HCT116 (cell line): ENCODE measurements around the gene GAMT. TPM values are rescaled to one million over a fixed set of nuclear protein-coding genes. Genes with fewer than 3 reads are reported as not detected.

Source experiments
- ATAC-seq: fragments of 200-7000 bp; cut with Tn5 transposase; 2 replicates; pipeline ENCODE4 v1.9.1; 2020; ENCODE audit warnings: mild to moderate bottlenecking, moderate library complexity
- BruUV-seq: library from RNA; stranded (reverse); fragments of 400-500 nt; replicated peaks from 2 replicates; lab custom pipeline; 2021; lab: Mats Ljungman, UMichigan
- CTCF ChIA-PET: fragments of 300-600 bp; sonication (Branson Sonifier 250); formaldehyde crosslinking; loops from one replicate; lab custom pipeline; 2021; ENCODE audit warnings: antibody characterized with exemption; lab: Charles Lee
- POLR2A ChIA-PET: fragments of 300-600, 350-600 bp; sonication (Branson Sonifier 250); formaldehyde crosslinking; loops from one replicate; lab custom pipeline; 2021; ENCODE audit warnings: antibody characterized with exemption; lab: Charles Lee
- RAD21 ChIA-PET, 2 experiments: fragments of 300-600 bp; sonication (Branson Sonifier 250); formaldehyde crosslinking; loops; one replicate each; lab custom pipeline; 2023; ENCODE audit warnings: low total read pairs in 2 of 2; ENCODE audit not compliant: uncharacterized antibody in 2 of 2, unreplicated experiment in 2 of 2, low non-redundant PET in 1 of 2; lab: Charles Lee
- DNase-seq: peaks from one replicate; pipeline ENCODE4 v3.0.0-alpha.2; 2010; ENCODE audit warnings: low read depth, low spot score
- H2AFZ ChIP-seq: fragments of 200-600 bp; shearing (Covaris generic), sonication (generic); 2 replicates; pipeline ENCODE4 v1.6.1; 2017; ENCODE audit warnings: low read depth, mixed run types, mixed read lengths, antibody characterized with exemption, low read length; ENCODE audit not compliant: poor library complexity, severe bottlenecking
- H3K27ac ChIP-seq: 2 replicates; pipeline ENCODE4 v1.5.1; 2012; ENCODE audit warnings: low read depth, low read length
- H3K27me3 ChIP-seq: fragments of 200-600 bp; sonication (generic); 2 replicates; pipeline ENCODE4 v1.6.1; 2016; ENCODE audit warnings: mixed run types, low read length, mixed read lengths; ENCODE audit not compliant: insufficient read depth
- H3K36me3 ChIP-seq, 2 experiments: fragments of 200-500 bp in 1 of 2; fragments of 200-600 bp in 1 of 2; sonication (Bioruptor generic) in 1 of 2; sonication (generic) in 1 of 2; 2 replicates each; pipeline versions ENCODE4 v1.5.1 to v1.6.1; 2014 to 2016; ENCODE audit warnings: low read length in 2 of 2, inconsistent platforms in 1 of 2, mixed read lengths in 1 of 2, mixed run types in 1 of 2; ENCODE audit not compliant: insufficient read depth in 2 of 2, control insufficient read depth in 1 of 2
- H3K4me1 ChIP-seq, 2 experiments: fragments of 200-600 bp in 1 of 2; sonication (generic) in 1 of 2; 2 replicates each; pipeline versions ENCODE4 v1.5.1 to v1.6.1; 2012 to 2017; ENCODE audit warnings: low read length in 2 of 2, inconsistent platforms in 1 of 2, mild to moderate bottlenecking in 1 of 2, mixed read lengths in 1 of 2, mixed run types in 1 of 2, moderate library complexity in 1 of 2; ENCODE audit not compliant: insufficient read depth in 2 of 2, control insufficient read depth in 1 of 2
- H3K4me2 ChIP-seq: fragments of 200-600 bp; sonication (generic); 2 replicates; pipeline ENCODE4 v1.6.1; 2017; ENCODE audit warnings: mixed run types, low read length, mixed read lengths
- H3K4me3 ChIP-seq, 2 experiments: fragments of 200-600 bp in 1 of 2; sonication (generic) in 1 of 2; replicated peaks in 1 of 2; 2 replicates each; pipeline ENCODE4 v1.5.1; 2011 to 2016; ENCODE audit warnings: low read length in 2 of 2, control low read depth in 1 of 2, low read depth in 1 of 2, mild to moderate bottlenecking in 1 of 2, mixed read lengths in 1 of 2, mixed run types in 1 of 2
- H3K79me2 ChIP-seq: fragments of 200-600 bp; sonication (generic); 2 replicates; pipeline ENCODE4 v1.6.1; 2017; ENCODE audit warnings: mild to moderate bottlenecking, mixed run types, low read length, moderate library complexity, mixed read lengths; ENCODE audit not compliant: insufficient read depth
- H3K9ac ChIP-seq: fragments of 200-600 bp; sonication (generic); 2 replicates; pipeline ENCODE4 v1.6.1; 2016; ENCODE audit warnings: low read length, mixed read lengths
- H3K9me2 ChIP-seq: fragments of 200-600 bp; sonication (generic), shearing (Covaris generic); 2 replicates; pipeline ENCODE4 v1.6.1; 2017; ENCODE audit warnings: mixed run types, mild to moderate bottlenecking, moderate library complexity; ENCODE audit not compliant: insufficient read depth
- H3K9me3 ChIP-seq, 2 experiments: fragments of 200-500 bp in 1 of 2; fragments of 200-600 bp in 1 of 2; sonication (Bioruptor generic) in 1 of 2; sonication (generic) in 1 of 2; 2 replicates each; pipeline ENCODE4 v1.6.1; 2014 to 2017; ENCODE audit warnings: low read length in 2 of 2, mixed read lengths in 2 of 2, inconsistent platforms in 1 of 2, low read depth in 1 of 2, mild to moderate bottlenecking in 1 of 2, mixed run types in 1 of 2, moderate library complexity in 1 of 2; ENCODE audit not compliant: control insufficient read depth in 1 of 2, insufficient read depth in 1 of 2
- H4K20me1 ChIP-seq: fragments of 200-600 bp; sonication (generic), shearing (Covaris generic); 2 replicates; pipeline ENCODE4 v1.6.1; 2017; ENCODE audit warnings: mixed run types, mild to moderate bottlenecking, moderate library complexity; ENCODE audit not compliant: insufficient read depth
- CBX3 ChIP-seq: IDR thresholded peaks from 2 replicates; pipeline ENCODE4 v1.6.1; 2012; ENCODE audit warnings: low read depth
- EZH2 ChIP-seq: fragments of 200-600 bp; sonication (generic); IDR thresholded peaks from 2 replicates; pipeline ENCODE4 v1.6.1; 2017; ENCODE audit warnings: antibody characterized with exemption, mixed run types
- JUND ChIP-seq: IDR thresholded peaks from 2 replicates; pipeline ENCODE4 v1.6.1; 2012
- POLR2A ChIP-seq: IDR thresholded peaks from 2 replicates; pipeline ENCODE4 v1.7.0; 2011; ENCODE audit warnings: borderline replicate concordance; ENCODE audit not compliant: insufficient read depth, insufficient read length; ENCODE audit errors: extremely low read depth
- RAD21 ChIP-seq: IDR thresholded peaks from 2 replicates; pipeline ENCODE4 v1.6.1; 2012; ENCODE audit warnings: low read depth, mild to moderate bottlenecking
- SIN3A ChIP-seq: IDR thresholded peaks from 2 replicates; pipeline ENCODE4 v1.6.1; 2012; ENCODE audit warnings: low read depth
- SP1 ChIP-seq: IDR thresholded peaks from 2 replicates; pipeline ENCODE4 v1.6.1; 2012; ENCODE audit warnings: low read depth
- SRF ChIP-seq: IDR thresholded peaks from 2 replicates; pipeline ENCODE4 v1.6.1; 2012; ENCODE audit warnings: low read depth
- ZFX ChIP-seq: fragments of 450-650 bp; IDR thresholded peaks from 2 replicates; pipeline ENCODE4 v1.6.1; 2017
- ZNF274 ChIP-seq: fragments of 200-500 bp; sonication (Bioruptor generic); IDR thresholded peaks from 2 replicates; pipeline ENCODE4 v1.6.1; 2014; ENCODE audit warnings: mild to moderate bottlenecking, low read depth, low read length, inconsistent platforms
- intact Hi-C: fragments of 100-400 bp; cut with micrococcal nuclease; formaldehyde crosslinking; loops from 2 replicates; pipeline ENCODE4 v1.10.0; 2022
- total RNA-seq: library from RNA; stranded (reverse); gene quantifications from one replicate; pipeline ENCODE4 v1.2.1, GENCODE V29; 2021; ENCODE audit not compliant: unreplicated experiment
- TF ChIP-seq, protein P1 (sequence below), 3 experiments: fragments of 200-600 bp in 1 of 3; sonication (generic) in 1 of 3; IDR thresholded peaks in 2 of 3; conservative IDR thresholded peaks in 1 of 3; 2 replicates each; pipeline ENCODE4 v1.5.1; 2012 to 2017; ENCODE audit warnings: low read depth in 2 of 3, low read length in 2 of 3, antibody characterized with exemption in 1 of 3, borderline replicate concordance in 1 of 3, control low read depth in 1 of 3, mild to moderate bottlenecking in 1 of 3, mixed read lengths in 1 of 3, mixed run types in 1 of 3, moderate library complexity in 1 of 3; ENCODE audit not compliant: insufficient read depth in 1 of 3
- TF ChIP-seq, protein P2 (sequence below): IDR thresholded peaks from 2 replicates; pipeline ENCODE4 v1.6.1; 2011; ENCODE audit warnings: mild to moderate bottlenecking, low read length, moderate library complexity; ENCODE audit not compliant: insufficient replicate concordance; ENCODE audit errors: extremely low read depth

Gene GAMT
- total RNA-seq, 1 experiment from 2014 or later = 102 TPM

DNA sequence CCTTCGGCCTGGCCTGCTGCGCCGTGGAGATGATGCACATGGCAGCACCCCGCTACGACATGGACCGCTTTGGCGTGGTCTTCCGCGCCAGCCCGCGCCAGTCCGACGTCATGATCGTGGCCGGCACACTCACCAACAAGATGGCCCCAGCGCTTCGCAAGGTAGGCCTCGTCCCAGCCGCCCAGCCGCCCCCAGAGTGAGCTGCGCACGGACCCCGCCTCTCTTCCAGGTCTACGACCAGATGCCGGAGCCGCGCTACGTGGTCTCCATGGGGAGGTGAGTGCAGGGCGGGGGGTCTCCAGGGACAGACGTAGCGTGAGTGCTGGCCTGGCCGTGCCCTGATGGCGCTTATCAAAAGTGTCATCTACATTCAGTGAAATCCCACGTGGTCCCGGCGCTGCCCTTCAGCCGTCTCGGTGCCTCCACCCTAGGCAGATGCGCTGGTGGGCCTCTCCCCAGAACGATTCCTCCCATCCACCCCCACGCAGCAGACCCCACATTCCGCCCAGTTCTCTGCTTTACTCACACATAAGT, 10.4 kb downstream of the GAMT start:
- H3K4me3 ChIP-seq = no peak overlapping the region
- no peaks in the 10 kb centered on the region; the same call in 1 of the 2 replicates for H3K79me2 ChIP-seq
- no TSS peak for BruUV-seq
- no peak overlapping the region for H3K9ac ChIP-seq
- no peaks in the 10 kb centered on the region for H3K9me3 ChIP-seq
- H4K20me1 ChIP-seq = no peaks in the 10 kb centered on the region
- H3K9me2 ChIP-seq = no peaks in the 10 kb centered on the region
- TF ChIP-seq CBX3 = no peak
- TF ChIP-seq SRF = no peak
- no peak for TF ChIP-seq EZH2
- TF ChIP-seq, protein P1, sequence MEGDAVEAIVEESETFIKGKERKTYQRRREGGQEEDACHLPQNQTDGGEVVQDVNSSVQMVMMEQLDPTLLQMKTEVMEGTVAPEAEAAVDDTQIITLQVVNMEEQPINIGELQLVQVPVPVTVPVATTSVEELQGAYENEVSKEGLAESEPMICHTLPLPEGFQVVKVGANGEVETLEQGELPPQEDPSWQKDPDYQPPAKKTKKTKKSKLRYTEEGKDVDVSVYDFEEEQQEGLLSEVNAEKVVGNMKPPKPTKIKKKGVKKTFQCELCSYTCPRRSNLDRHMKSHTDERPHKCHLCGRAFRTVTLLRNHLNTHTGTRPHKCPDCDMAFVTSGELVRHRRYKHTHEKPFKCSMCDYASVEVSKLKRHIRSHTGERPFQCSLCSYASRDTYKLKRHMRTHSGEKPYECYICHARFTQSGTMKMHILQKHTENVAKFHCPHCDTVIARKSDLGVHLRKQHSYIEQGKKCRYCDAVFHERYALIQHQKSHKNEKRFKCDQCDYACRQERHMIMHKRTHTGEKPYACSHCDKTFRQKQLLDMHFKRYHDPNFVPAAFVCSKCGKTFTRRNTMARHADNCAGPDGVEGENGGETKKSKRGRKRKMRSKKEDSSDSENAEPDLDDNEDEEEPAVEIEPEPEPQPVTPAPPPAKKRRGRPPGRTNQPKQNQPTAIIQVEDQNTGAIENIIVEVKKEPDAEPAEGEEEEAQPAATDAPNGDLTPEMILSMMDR (IDR thresholded peaks at IDR 0.05 in 2 of 3, conservative IDR thresholded peaks at IDR 0.05 in 1 of 3; ENCODE audit: borderline replicate concordance in 1 of 3, insufficient read depth in 1 of 3, low read depth in 2 of 3, low read length in 2 of 3) = no peak
- RAD21 ChIA-PET = no interaction called here
- no peak overlapping the region for H3K27ac ChIP-seq
- no peak overlapping the region for H2AFZ ChIP-seq
- no peak for ATAC-seq
- H3K4me2 ChIP-seq = no peak overlapping the region
- no peak for DNase-seq
- peaks cover 2 to 14% of the 10 kb centered on the region in 2 experiments; a peak in 2 of 4 replicates for H3K36me3 ChIP-seq
- peaks cover 2 to 3% of the 10 kb centered on the region in 2 experiments; a peak in 2 of 4 replicates for H3K4me1 ChIP-seq
- POLR2A ChIA-PET = interaction anchor here (0.7 kb wide), 1 partner anchor 8 kb away, joined by 3 read pairs; the partner anchor contains the start of gene NDUFS7
- intact Hi-C loops = no loop called here
- no peaks in the 10 kb centered on the region for H3K27me3 ChIP-seq
- CTCF ChIA-PET = no interaction called here

DNA sequence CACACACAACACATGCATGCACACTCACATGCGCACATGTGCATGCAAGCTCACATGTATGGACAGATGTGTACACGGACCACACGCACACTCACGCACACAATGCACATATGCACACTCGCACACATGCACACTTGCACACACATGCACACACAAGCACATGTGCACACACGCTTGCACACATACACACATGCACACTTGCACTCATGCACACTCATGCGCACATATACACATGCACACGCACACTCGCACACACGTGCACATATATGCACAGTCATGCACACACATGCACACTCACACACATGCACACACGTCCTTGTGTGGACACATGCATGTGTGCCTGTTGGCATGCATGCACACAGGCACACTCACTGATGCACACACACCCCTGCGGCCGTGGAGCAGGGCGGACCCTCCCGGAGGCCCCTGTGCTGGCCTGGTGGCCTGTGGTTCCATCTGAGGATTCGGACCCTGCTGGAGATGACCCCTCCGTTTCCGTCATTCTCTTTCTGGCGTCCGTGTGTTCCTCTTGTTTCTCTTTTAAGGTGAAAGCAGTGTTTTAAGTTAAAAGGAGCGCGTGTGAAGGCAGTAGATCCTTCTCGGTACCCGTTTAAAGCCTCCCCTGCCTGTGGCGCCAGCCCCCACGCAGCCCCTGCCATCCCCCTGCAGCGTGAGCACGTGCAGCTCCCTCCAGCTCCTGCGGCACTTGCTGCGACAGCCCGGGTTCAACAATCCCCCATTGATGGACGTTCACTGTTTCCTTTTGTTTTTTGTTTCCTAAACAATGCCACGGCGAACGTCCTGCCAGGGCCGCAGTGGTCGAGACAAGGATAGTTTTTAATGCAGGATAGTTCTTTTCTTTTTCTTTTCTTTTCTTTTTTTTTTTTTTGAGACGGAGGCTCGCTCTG, 12.1 kb downstream of the GAMT start:
- Histone ChIP-seq H3K4me2 (no peak overlapping the region), H3K27me3 (no peaks in the 10 kb centered on the region), H2AFZ (no peak overlapping the region), H3K9me2 (no peaks in the 10 kb centered on the region), H3K9ac (no peak overlapping the region), H3K4me3 (no peak overlapping the region), H3K4me1 (peaks cover 5 to 8% of the 10 kb centered on the region in 2 experiments), H4K20me1 (no peaks in the 10 kb centered on the region), H3K36me3 (peaks cover 2 to 14% of the 10 kb centered on the region in 2 experiments; a peak in 2 of 4 replicates), H3K79me2 (peaks cover 10% of the 10 kb centered on the region), H3K27ac (no peak overlapping the region), H3K9me3 (no peaks in the 10 kb centered on the region)
- ATAC-seq = no peak
- CTCF ChIA-PET = no interaction called here
- DNase-seq = no peak
- RAD21 ChIA-PET = no interaction called here
- BruUV-seq = no TSS peak
- POLR2A ChIA-PET = no interaction called here
- intact Hi-C loops = no loop called here
- TF ChIP-seq, protein P1 (IDR thresholded peaks at IDR 0.05 in 2 of 3, conservative IDR thresholded peaks at IDR 0.05 in 1 of 3; ENCODE audit: borderline replicate concordance in 1 of 3, insufficient read depth in 1 of 3, low read depth in 2 of 3, low read length in 2 of 3) = no peak
- no peak for TF ChIP-seq SP1
- TF ChIP-seq, protein P2, sequence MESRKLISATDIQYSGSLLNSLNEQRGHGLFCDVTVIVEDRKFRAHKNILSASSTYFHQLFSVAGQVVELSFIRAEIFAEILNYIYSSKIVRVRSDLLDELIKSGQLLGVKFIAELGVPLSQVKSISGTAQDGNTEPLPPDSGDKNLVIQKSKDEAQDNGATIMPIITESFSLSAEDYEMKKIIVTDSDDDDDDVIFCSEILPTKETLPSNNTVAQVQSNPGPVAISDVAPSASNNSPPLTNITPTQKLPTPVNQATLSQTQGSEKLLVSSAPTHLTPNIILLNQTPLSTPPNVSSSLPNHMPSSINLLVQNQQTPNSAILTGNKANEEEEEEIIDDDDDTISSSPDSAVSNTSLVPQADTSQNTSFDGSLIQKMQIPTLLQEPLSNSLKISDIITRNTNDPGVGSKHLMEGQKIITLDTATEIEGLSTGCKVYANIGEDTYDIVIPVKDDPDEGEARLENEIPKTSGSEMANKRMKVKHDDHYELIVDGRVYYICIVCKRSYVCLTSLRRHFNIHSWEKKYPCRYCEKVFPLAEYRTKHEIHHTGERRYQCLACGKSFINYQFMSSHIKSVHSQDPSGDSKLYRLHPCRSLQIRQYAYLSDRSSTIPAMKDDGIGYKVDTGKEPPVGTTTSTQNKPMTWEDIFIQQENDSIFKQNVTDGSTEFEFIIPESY = no peak
- no peak for TF ChIP-seq ZFX
- TF ChIP-seq SIN3A = no peak
- TF ChIP-seq RAD21 = no peak
- TF ChIP-seq ZNF274 = no peak
- no peak for TF ChIP-seq JUND
- no peak for TF ChIP-seq POLR2A
